Left lung (tissue), 10 donors: ENCODE results near the gene RGS10. TPM values are rescaled to one million over a fixed set of nuclear protein-coding genes. Genes with fewer than 3 reads are reported as not detected.

Source experiments
- ATAC-seq: fragments of 200-7000 bp; cut with Tn5 transposase; one replicate; pipeline ENCODE4 v1.9.1; 2020; ENCODE audit warnings: moderate library complexity
- DNase-seq, 4 donors: peaks; one replicate each; pipeline ENCODE4 v3.0.0-alpha.2; 2013 to 2020
- H3K27ac ChIP-seq, 2 donors: fragments of 200-600 bp; sonication (generic) in 1 of 2; one replicate each; pipeline versions ENCODE4 v1.5.0 to v1.8.0; 2020 to 2021
- H3K27me3 ChIP-seq, 2 donors: fragments of 200-600 bp; sonication (generic) in 1 of 2; one replicate each; pipeline versions ENCODE4 v1.5.0 to v1.8.0; 2020 to 2021
- H3K36me3 ChIP-seq, 2 donors: fragments of 200-600 bp; sonication (generic) in 1 of 2; one replicate each; pipeline versions ENCODE4 v1.5.0 to v1.8.0; 2020 to 2021
- H3K4me1 ChIP-seq, 2 donors: fragments of 200-600 bp; one replicate each; pipeline ENCODE4 v1.8.0; 2021
- H3K4me3 ChIP-seq, 2 donors: fragments of 200-600 bp; sonication (generic) in 1 of 2; one replicate each; pipeline versions ENCODE4 v1.5.0 to v1.8.0; 2020 to 2021; ENCODE audit warnings: mild to moderate bottlenecking in 1 of 2
- H3K9me3 ChIP-seq, 2 donors: fragments of 200-600 bp; sonication (generic) in 1 of 2; one replicate each; pipeline versions ENCODE4 v1.5.0 to v1.8.0; 2020 to 2021
- intact Hi-C, 2 donors: fragments of 100-400 bp; cut with DNase I; formaldehyde crosslinking; loops; one replicate each; pipeline versions ENCODE4 v1.11.2 to v1.14.2; 2022
- polyA plus RNA-seq, 6 donors: library from polyadenylated mRNA; unstranded; fragments of 120-200 nt; gene quantifications; one replicate each; pipeline ENCODE4 v1.2.1, GENCODE V29; 2013; ENCODE audit not compliant: insufficient read length in 6 of 6
- total RNA-seq, 2 donors: library from RNA; stranded (reverse); fragmentation: NEBNext Ultra II Directional; extraction: Animal tissue kit (Norgen Biotek cat#: 25700); gene quantifications; one replicate each; pipeline ENCODE4 v1.2.1, GENCODE V29; 2021
- TF ChIP-seq, protein P1 (sequence below), 2 donors: fragments of 200-600 bp; sonication (generic) in 1 of 2; IDR thresholded peaks; one replicate each; pipeline versions ENCODE4 v1.5.0 to v1.8.0; 2021; ENCODE audit warnings: antibody characterized with exemption in 2 of 2
- donor health status: DM: no; HTN: yes; CAD: no.
- donor health status: DM: no; HTN: no; CAD: no.

Gene RGS10
- total and polyA plus RNA-seq, 8 donors: 9.8 to 26.7 (median 13.3) TPM

DNA sequence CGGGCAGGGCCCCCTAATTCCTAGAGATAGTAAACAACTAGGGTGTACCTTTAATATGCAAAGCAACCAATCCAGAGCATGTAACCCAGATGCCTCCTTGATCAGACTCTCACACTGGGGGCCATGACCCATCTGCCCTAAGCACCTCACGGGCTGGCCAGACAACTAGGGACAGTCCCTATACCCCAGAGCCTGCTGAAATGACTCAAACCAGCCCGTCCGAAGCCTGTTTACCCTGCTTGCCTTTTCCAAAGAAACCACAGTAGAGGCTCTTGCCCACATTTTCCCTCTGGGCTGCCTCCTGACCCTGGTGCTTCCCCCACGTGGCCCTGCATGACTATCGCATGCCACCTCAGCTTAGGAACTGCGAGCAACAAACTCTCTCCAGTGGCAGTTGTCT is 46.2 kb downstream of the RGS10 start:
- no peak overlapping the region for H3K4me3 ChIP-seq
- no peak for DNase-seq
- no peak for ATAC-seq
- no peak overlapping the region for H3K27ac ChIP-seq
- peaks cover 0 to 5% of the 10 kb centered on the region in 2 donors for H3K4me1 ChIP-seq
- TF ChIP-seq, protein P1, sequence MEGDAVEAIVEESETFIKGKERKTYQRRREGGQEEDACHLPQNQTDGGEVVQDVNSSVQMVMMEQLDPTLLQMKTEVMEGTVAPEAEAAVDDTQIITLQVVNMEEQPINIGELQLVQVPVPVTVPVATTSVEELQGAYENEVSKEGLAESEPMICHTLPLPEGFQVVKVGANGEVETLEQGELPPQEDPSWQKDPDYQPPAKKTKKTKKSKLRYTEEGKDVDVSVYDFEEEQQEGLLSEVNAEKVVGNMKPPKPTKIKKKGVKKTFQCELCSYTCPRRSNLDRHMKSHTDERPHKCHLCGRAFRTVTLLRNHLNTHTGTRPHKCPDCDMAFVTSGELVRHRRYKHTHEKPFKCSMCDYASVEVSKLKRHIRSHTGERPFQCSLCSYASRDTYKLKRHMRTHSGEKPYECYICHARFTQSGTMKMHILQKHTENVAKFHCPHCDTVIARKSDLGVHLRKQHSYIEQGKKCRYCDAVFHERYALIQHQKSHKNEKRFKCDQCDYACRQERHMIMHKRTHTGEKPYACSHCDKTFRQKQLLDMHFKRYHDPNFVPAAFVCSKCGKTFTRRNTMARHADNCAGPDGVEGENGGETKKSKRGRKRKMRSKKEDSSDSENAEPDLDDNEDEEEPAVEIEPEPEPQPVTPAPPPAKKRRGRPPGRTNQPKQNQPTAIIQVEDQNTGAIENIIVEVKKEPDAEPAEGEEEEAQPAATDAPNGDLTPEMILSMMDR (IDR thresholded peaks at IDR 0.05): no peak
- intact Hi-C loops: no loop called here
- H3K9me3 ChIP-seq: no peaks in the 10 kb centered on the region
- H3K27me3 ChIP-seq: no peaks in the 10 kb centered on the region
- H3K36me3 ChIP-seq: no peaks in the 10 kb centered on the region

DNA sequence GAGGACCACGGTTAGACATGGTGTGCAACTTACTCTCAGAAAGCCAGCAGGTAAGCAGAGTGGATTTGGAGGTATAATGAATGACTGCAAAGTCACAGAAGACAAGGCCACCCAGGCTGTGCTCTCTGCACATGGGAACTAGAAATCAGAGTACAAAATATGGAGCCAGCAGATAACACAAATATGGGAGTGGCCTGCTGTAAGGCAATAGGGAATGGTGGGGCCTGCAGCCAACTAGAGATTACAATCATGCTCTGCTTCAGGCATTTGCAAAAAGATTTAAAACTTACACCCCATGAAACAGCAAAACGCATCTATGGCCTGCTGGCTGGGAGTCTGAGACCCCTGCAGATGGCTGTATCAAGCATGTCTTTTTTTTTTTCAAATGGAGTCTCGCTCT is 47.0 kb downstream of the RGS10 start:
- no peaks in the 10 kb centered on the region for H3K27me3 ChIP-seq
- H3K4me1 ChIP-seq: peaks cover 0 to 5% of the 10 kb centered on the region in 2 donors
- no peak for ATAC-seq
- no peaks in the 10 kb centered on the region for H3K36me3 ChIP-seq
- no peaks in the 10 kb centered on the region for H3K9me3 ChIP-seq
- no peak for DNase-seq
- intact Hi-C loops: no loop called here
- TF ChIP-seq, protein P1 (IDR thresholded peaks at IDR 0.05): no peak
- H3K27ac ChIP-seq: no peak overlapping the region
- no peak overlapping the region for H3K4me3 ChIP-seq

DNA sequence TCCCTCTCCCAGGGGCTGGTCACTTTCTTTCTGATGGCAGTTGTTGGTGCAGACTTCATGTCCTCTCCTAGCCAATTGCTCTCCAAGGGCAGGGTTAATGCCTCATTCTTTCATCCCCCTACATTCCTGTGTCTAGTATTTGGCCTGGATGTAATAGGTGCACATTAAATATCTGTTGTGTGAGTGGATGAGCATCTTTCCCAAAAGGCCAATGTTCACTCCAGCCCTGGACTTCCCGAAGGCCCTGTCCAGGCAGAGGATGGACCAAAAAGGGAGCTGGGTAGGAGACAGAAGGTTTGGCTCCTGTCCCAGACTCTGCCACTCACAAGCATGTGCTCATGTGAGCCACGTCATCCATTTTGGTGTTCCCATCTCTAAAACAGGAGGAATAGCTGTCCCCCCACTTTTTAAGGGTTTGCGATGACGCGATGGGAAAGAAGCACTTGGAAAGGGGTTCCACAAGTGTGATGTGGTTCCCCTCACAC is 47.5 kb downstream of the RGS10 start:
- Histone ChIP-seq H3K4me1 (peaks cover 0 to 5% of the 10 kb centered on the region in 2 donors), H3K27me3 (no peaks in the 10 kb centered on the region), H3K9me3 (no peaks in the 10 kb centered on the region), H3K4me3 (no peak overlapping the region), H3K36me3 (no peaks in the 10 kb centered on the region), H3K27ac (peak overlapping the region in 1 of 2 donors; percentile 21)
- TF ChIP-seq, protein P1 (IDR thresholded peaks at IDR 0.05): no peak
- ATAC-seq (no peak), DNase-seq (no peak)
- intact Hi-C loops: no loop called here

DNA sequence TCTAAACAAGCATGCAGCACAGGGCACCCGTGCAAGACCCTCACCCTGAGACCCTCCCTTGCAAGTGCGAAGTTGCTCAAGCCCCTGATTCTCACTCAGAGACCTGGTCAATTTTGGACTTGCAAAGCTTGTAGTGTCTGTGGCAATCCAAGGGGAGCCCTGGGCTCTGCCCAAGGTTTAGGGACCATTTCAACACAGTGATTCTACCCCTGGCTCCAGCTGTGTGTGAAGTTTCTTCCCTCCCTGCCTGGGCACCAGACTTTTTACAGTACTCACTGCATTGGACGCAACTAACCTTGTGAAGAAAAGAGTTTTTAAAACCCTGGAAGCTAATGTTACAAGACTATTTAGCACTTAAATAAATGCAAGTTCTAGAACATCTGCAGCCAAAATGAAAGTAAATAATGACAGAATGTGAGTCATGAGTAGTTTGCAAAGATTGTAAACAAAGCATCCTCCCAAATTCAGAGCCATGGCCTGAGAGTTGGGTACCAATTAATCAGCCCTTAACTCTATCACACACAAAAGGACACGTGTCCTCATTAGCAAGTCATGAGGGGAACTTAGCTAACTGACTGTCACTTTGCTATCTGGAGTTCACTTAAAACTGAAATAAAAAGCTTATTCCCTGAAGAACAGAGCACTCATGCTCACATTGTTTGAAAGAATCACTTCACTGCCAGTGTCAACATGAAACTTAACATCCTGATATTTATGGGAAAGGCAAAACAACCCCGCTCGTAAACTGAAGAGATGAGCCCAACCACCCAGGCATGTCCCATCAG is 48.1 kb downstream of the RGS10 start:
- H3K4me1 ChIP-seq: peaks cover 2 to 12% of the 10 kb centered on the region in 2 donors
- intact Hi-C loops: no loop called here
- H3K9me3 ChIP-seq: no peaks in the 10 kb centered on the region
- DNase-seq (no peak), ATAC-seq (no peak)
- TF ChIP-seq, protein P1 (IDR thresholded peaks at IDR 0.05): no peak
- H3K27me3 ChIP-seq: no peaks in the 10 kb centered on the region
- peak overlapping the region in 1 of 2 donors; percentile 21 for H3K27ac ChIP-seq
- H3K4me3 ChIP-seq: no peak overlapping the region
- no peaks in the 10 kb centered on the region for H3K36me3 ChIP-seq

DNA sequence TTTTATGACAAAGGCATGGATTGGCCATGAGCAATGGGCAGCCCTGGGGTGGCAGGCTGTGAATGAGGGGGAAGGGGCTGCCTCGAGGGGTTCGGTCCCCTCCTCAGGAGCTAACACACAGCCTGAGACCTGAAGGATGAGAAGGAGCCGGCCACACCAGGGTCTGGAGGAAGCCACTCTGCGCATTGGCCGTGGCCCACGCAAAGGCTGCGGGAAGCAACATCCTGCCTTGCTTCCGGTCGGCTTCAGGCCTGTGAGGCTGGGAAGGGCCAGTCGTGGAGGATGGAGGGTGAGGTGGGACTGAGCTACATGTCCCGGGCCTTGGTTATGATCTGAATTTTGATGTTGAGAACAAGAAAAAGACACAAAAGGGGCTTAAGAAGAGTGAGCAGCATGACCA is 49.4 kb downstream of the RGS10 start:
- Histone ChIP-seq H3K27ac (no peak overlapping the region), H3K36me3 (no peaks in the 10 kb centered on the region), H3K4me1 (peaks cover 2 to 15% of the 10 kb centered on the region in 2 donors), H3K4me3 (no peak overlapping the region), H3K27me3 (no peaks in the 10 kb centered on the region), H3K9me3 (no peaks in the 10 kb centered on the region)
- ATAC-seq (no peak), DNase-seq (no peak)
- intact Hi-C loops: no loop called here
- TF ChIP-seq, protein P1 (IDR thresholded peaks at IDR 0.05): no peak
